Liver (tissue), 9 donors: ENCODE measurements around the gene NCDN. TPM values are rescaled to one million over a fixed set of nuclear protein-coding genes. Genes with fewer than 3 reads are reported as not detected.

Experiments
- DNase-seq: peaks from one replicate; pipeline ENCODE4 v3.0.0-alpha.2; 2017; ENCODE audit warnings: low spot score
- H3K27ac ChIP-seq, 2 donors: one replicate each; pipeline ENCODE4 v1.7.0; 2013; ENCODE audit warnings: inconsistent platforms in 2 of 2, low read length in 2 of 2, control low read depth in 1 of 2, low read depth in 1 of 2, mild to moderate bottlenecking in 1 of 2
- H3K27me3 ChIP-seq, 4 donors: one replicate each; pipeline versions ENCODE4 v1.6.1 to v1.7.0; 2013; ENCODE audit warnings: low read length in 3 of 4, inconsistent platforms in 1 of 4, mild to moderate bottlenecking in 1 of 4, moderate library complexity in 1 of 4; ENCODE audit not compliant: control insufficient read depth in 4 of 4, insufficient read depth in 4 of 4
- H3K36me3 ChIP-seq, 4 donors: one replicate each; pipeline versions ENCODE4 v1.6.1 to v1.7.0; 2013; ENCODE audit warnings: low read length in 3 of 4, mild to moderate bottlenecking in 3 of 4, low read depth in 1 of 4, moderate library complexity in 1 of 4; ENCODE audit not compliant: control insufficient read depth in 4 of 4, insufficient read depth in 3 of 4
- H3K4me1 ChIP-seq, 4 donors: one replicate each; pipeline versions ENCODE4 v1.6.1 to v1.7.0; 2013; ENCODE audit warnings: low read length in 3 of 4, mild to moderate bottlenecking in 3 of 4, moderate library complexity in 1 of 4; ENCODE audit not compliant: control insufficient read depth in 4 of 4, insufficient read depth in 4 of 4
- H3K4me3 ChIP-seq, 3 donors: one replicate each; pipeline versions ENCODE4 v1.6.1 to v1.7.0; 2013; ENCODE audit warnings: low read length in 3 of 3, control low read depth in 1 of 3, low read depth in 1 of 3, mild to moderate bottlenecking in 1 of 3
- H3K9ac ChIP-seq, 2 donors: one replicate each; pipeline ENCODE4 v1.7.0; 2013; ENCODE audit warnings: low read length in 2 of 2, mild to moderate bottlenecking in 2 of 2, moderate library complexity in 2 of 2, control low read depth in 1 of 2, low read depth in 1 of 2
- H3K9me3 ChIP-seq, 4 donors: one replicate each; pipeline versions ENCODE4 v1.6.1 to v1.7.0; 2013; ENCODE audit warnings: low read length in 3 of 4; ENCODE audit not compliant: control insufficient read depth in 4 of 4
- EGR1 ChIP-seq, 2 donors: IDR thresholded peaks; 2 replicates each; pipeline ENCODE4 v1.6.1; 2016 to 2018; ENCODE audit warnings: antibody characterized with exemption in 2 of 2, low read depth in 2 of 2
- FOXA1 ChIP-seq: IDR thresholded peaks from 2 replicates; pipeline ENCODE4 v1.6.1; 2016; ENCODE audit warnings: antibody characterized with exemption
- FOXA2 ChIP-seq: IDR thresholded peaks from 2 replicates; pipeline ENCODE4 v1.6.1; 2016; ENCODE audit warnings: antibody characterized with exemption
- GABPA ChIP-seq, 2 donors: IDR thresholded peaks in 1 of 2; conservative IDR thresholded peaks in 1 of 2; 2 replicates each; pipeline ENCODE4 v1.6.1; 2016; ENCODE audit warnings: antibody characterized with exemption in 2 of 2, mild to moderate bottlenecking in 1 of 2, moderate library complexity in 1 of 2
- HNF4A ChIP-seq, 2 donors: conservative IDR thresholded peaks; 2 replicates each; pipeline ENCODE4 v1.6.1; 2016; ENCODE audit warnings: antibody characterized with exemption in 2 of 2, mild to moderate bottlenecking in 2 of 2
- HNF4G ChIP-seq: IDR thresholded peaks from 2 replicates; pipeline ENCODE4 v1.6.1; 2016; ENCODE audit warnings: antibody characterized with exemption
- JUND ChIP-seq, 2 donors: IDR thresholded peaks; 2 replicates each; pipeline ENCODE4 v1.6.1; 2016; ENCODE audit warnings: antibody characterized with exemption in 2 of 2
- NR2F2 ChIP-seq: IDR thresholded peaks from 2 replicates; pipeline ENCODE4 v1.6.1; 2016; ENCODE audit warnings: antibody characterized with exemption
- RXRA ChIP-seq, 2 donors: IDR thresholded peaks; 2 replicates each; pipeline ENCODE4 v1.6.1; 2017 to 2018; ENCODE audit warnings: antibody characterized with exemption in 2 of 2, mild to moderate bottlenecking in 1 of 2
- SP1 ChIP-seq: IDR thresholded peaks from 2 replicates; pipeline ENCODE4 v1.6.1; 2018; ENCODE audit warnings: antibody characterized with exemption, mild to moderate bottlenecking
- YY1 ChIP-seq: IDR thresholded peaks from 2 replicates; pipeline ENCODE4 v1.6.1; 2016; ENCODE audit warnings: antibody characterized with exemption, mild to moderate bottlenecking
- ZBTB33 ChIP-seq: IDR thresholded peaks from 2 replicates; pipeline ENCODE4 v1.6.1; 2016; ENCODE audit warnings: antibody characterized with exemption
- whole genome bisulfite sequencing: extraction: QIAGEN DNeasy Blood & Tissue Kit; methylation state at CpG from one replicate; pipeline ENCODE4 v1.1.7; 2013; 5-methylcytosine and 5-hydroxymethylcytosine counted together
- polyA plus RNA-seq, 2 donors: library from polyadenylated mRNA; stranded (reverse) in 1 of 2; unstranded in 1 of 2; fragments of 200-250 nt in 1 of 2; fragments of >200 nt in 1 of 2; fragmentation: Nextera tagmentation in 1 of 2; extraction: Ambion mirVana in 1 of 2; gene quantifications; one replicate each; pipeline versions ENCODE4 v1.2.1 to v1.2.3, GENCODE V29; 2013 to 2015
- total RNA-seq, 2 donors: library from RNA; depleted of rRNA; stranded (reverse); fragments of >200 nt; gene quantifications; one replicate each; pipeline ENCODE4 v1.2.3, GENCODE V29; 2014
- TF ChIP-seq, protein P1 (sequence below): fragments of 150-350 bp; IDR thresholded peaks from 2 replicates; pipeline ENCODE4 v1.5.1; 2017; ENCODE audit warnings: improper control_type of control experiment, low read depth, low read length; ENCODE audit not compliant: missing input control
- TF ChIP-seq, protein P2 (sequence below): IDR thresholded peaks from 2 replicates; pipeline ENCODE4 v1.6.1; 2016; ENCODE audit warnings: antibody characterized with exemption
- donor health status: healthy.
- donor health status: healthy.
- donor health status: healthy.
- donor health status: healthy.
- donor health status: healthy.

Gene NCDN
- total and polyA plus RNA-seq, 4 donors, result 2.7 to 7.9 (median 5.6) TPM

- 88% methylated on average over 6 of the region's 6 CpGs for WGBS
- DNase-seq, result no peak
Measured at GRCh38 chr1:35531368-35531767, 26.2 kb upstream of the NCDN start.

DNA sequence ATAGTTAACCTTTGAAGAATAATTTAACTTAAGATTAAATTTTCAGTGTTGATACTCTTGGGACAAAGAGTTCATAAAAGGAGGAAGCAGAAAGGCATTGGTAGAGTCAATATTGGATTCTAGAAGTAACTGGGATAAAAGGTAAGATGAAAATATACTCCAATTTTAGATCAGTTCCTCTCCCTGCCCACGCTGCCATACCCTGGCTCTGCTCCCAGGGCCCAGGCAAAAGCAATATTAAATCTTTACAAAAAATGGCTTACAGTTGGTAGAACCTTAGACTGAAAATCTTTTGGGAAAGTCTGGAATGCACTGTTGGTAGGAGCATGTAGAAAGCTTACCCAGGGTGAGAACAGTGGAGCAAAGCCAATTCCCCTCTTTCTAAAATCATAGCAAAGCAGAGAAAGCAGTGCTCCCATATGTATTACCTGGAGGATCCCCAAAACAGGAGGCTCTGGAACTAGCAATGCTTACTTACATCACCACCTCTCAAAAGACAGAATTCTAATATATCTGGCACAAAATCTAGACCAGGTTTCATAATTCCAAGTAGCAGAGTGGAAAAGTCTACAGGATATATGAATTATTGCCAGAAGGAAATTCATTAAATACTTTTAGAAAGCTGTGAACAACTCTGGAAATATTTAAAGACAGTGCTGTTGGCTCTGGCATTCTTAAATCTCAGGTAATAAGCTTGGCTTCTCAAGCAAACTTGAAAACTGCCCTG is 24.9 kb upstream of the NCDN start:
- Histone ChIP-seq H3K9ac (no peak overlapping the region), H3K4me3 (no peak overlapping the region), H3K27me3 (no peaks in the 10 kb centered on the region), H3K4me1 (no peaks in the 10 kb centered on the region), H3K36me3 (peaks cover 0 to 5% (median 3%) of the 10 kb centered on the region in 4 donors), H3K27ac (no peak overlapping the region), H3K9me3 (no peaks in the 10 kb centered on the region)
- WGBS, result 88% methylated on average over 1 of the region's 1 CpG
- TF ChIP-seq YY1 (no peak), JUND (IDR thresholded peaks at IDR 0.05) (no peak)
- TF ChIP-seq, protein P1, sequence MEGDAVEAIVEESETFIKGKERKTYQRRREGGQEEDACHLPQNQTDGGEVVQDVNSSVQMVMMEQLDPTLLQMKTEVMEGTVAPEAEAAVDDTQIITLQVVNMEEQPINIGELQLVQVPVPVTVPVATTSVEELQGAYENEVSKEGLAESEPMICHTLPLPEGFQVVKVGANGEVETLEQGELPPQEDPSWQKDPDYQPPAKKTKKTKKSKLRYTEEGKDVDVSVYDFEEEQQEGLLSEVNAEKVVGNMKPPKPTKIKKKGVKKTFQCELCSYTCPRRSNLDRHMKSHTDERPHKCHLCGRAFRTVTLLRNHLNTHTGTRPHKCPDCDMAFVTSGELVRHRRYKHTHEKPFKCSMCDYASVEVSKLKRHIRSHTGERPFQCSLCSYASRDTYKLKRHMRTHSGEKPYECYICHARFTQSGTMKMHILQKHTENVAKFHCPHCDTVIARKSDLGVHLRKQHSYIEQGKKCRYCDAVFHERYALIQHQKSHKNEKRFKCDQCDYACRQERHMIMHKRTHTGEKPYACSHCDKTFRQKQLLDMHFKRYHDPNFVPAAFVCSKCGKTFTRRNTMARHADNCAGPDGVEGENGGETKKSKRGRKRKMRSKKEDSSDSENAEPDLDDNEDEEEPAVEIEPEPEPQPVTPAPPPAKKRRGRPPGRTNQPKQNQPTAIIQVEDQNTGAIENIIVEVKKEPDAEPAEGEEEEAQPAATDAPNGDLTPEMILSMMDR, result no peak
- DNase-seq, result no peak

More at GRCh38 chr1:35531368-35531767, 26.2 kb upstream of the NCDN start:
- H3K4me1 ChIP-seq, result no peaks in the 10 kb centered on the region
- H3K9me3 ChIP-seq, result no peaks in the 10 kb centered on the region
- H3K36me3 ChIP-seq, result peaks cover 0 to 5% (median 3%) of the 10 kb centered on the region in 4 donors
- H3K27ac ChIP-seq, result no peak overlapping the region
- H3K27me3 ChIP-seq, result no peaks in the 10 kb centered on the region
- H3K4me3 ChIP-seq, result no peak overlapping the region
- no peak for TF ChIP-seq GABPA (IDR thresholded peaks at IDR 0.05 in 1 of 2, conservative IDR thresholded peaks at IDR 0.05 in 1 of 2)
- H3K9ac ChIP-seq, result no peak overlapping the region

DNA sequence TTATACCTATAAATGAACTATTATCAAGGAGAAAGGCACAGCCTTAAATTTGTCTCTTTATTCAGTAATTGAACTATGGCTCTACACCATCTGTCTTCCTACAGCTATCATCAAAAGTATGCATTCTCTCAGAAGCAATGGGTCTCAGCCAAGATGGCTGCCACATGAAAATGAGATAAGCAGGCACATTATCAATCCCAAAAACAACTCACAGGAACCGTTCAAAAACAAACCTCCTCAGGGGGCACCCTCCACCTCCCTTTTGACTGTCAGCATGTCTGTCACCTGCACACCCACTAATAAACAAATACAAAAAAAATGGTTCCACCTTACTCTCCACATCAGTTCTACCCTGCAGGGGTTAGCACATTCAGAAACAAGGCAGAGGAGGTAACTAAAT is 24.0 kb upstream of the NCDN start:
- WGBS, result 51% methylated on average over 1 of the region's 1 CpG

More for the DNA sequence above, 24.0 kb upstream of the NCDN start:
- Histone ChIP-seq H3K27me3 (no peaks in the 10 kb centered on the region), H3K27ac (no peak overlapping the region), H3K4me1 (no peaks in the 10 kb centered on the region), H3K36me3 (peaks cover 0 to 5% (median 3%) of the 10 kb centered on the region in 4 donors), H3K4me3 (no peak overlapping the region), H3K9ac (no peak overlapping the region), H3K9me3 (no peaks in the 10 kb centered on the region)
- DNase-seq, result no peak
- TF ChIP-seq ZBTB33, result no peak
- TF ChIP-seq EGR1 (IDR thresholded peaks at IDR 0.05; ENCODE audit: low read depth in 2 of 2), result no peak
- TF ChIP-seq FOXA1, result no peak
- no peak for TF ChIP-seq HNF4G
- TF ChIP-seq YY1, result no peak
- TF ChIP-seq, protein P2, sequence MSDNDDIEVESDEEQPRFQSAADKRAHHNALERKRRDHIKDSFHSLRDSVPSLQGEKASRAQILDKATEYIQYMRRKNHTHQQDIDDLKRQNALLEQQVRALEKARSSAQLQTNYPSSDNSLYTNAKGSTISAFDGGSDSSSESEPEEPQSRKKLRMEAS, result no peak
- no peak for TF ChIP-seq HNF4A (conservative IDR thresholded peaks at IDR 0.05)
- no peak for TF ChIP-seq FOXA2
- TF ChIP-seq JUND (IDR thresholded peaks at IDR 0.05), result no peak
- no peak for TF ChIP-seq SP1
- TF ChIP-seq NR2F2, result no peak
- no peak for TF ChIP-seq RXRA (IDR thresholded peaks at IDR 0.05)
